Panc1 (cell line): ENCODE measurements around the gene KRT77. TPM values are rescaled to one million over a fixed set of nuclear protein-coding genes. Genes with fewer than 3 reads are reported as not detected.

Source experiments
- ATAC-seq: fragments of 200-7000 bp; cut with Tn5 transposase; 2 replicates; pipeline ENCODE4 v1.9.1; 2020; ENCODE audit warnings: mild to moderate bottlenecking, moderate library complexity
- BruUV-seq: library from RNA; stranded (reverse); fragments of 400-500 nt; replicated peaks from 2 replicates; lab custom pipeline; 2021; lab: Mats Ljungman, UMichigan
- CTCF ChIA-PET: fragments of 300-600 bp; sonication (Branson Sonifier 250); formaldehyde crosslinking; loops from one replicate; lab custom pipeline; 2022; ENCODE audit warnings: antibody characterized with exemption; lab: Charles Lee
- POLR2A ChIA-PET: fragments of 300-600 bp; sonication (Branson Sonifier 250); formaldehyde crosslinking; loops from one replicate; lab custom pipeline; 2022; ENCODE audit warnings: antibody characterized with exemption; lab: Charles Lee
- DNase-seq: peaks from one replicate; pipeline ENCODE4 v3.0.0-alpha.2; 2010; ENCODE audit warnings: low read depth, low spot score
- H3K27ac ChIP-seq: 2 replicates; pipeline ENCODE4 v1.5.1; 2011; ENCODE audit warnings: mild to moderate bottlenecking, low read length, inconsistent platforms
- H3K27me3 ChIP-seq: fragments of 200-500 bp; sonication (Bioruptor generic); 2 replicates; pipeline ENCODE4 v1.6.0; 2014; ENCODE audit warnings: low read length, inconsistent platforms; ENCODE audit not compliant: control insufficient read depth, insufficient read depth
- H3K36me3 ChIP-seq: fragments of 200-500 bp; sonication (Bioruptor generic); 2 replicates; pipeline ENCODE4 v1.5.1; 2014; ENCODE audit warnings: inconsistent platforms, mild to moderate bottlenecking, low read length, moderate library complexity; ENCODE audit not compliant: control insufficient read depth, insufficient read depth
- H3K4me1 ChIP-seq: 2 replicates; pipeline ENCODE4 v1.5.1; 2011; ENCODE audit warnings: inconsistent platforms, mild to moderate bottlenecking, low read length, moderate library complexity; ENCODE audit not compliant: control insufficient read depth, insufficient read depth
- H3K4me3 ChIP-seq, 2 experiments: 2 replicates each; pipeline ENCODE4 v1.5.1; 2011 to 2012; ENCODE audit warnings: low read depth in 2 of 2, low read length in 2 of 2, mild to moderate bottlenecking in 2 of 2, inconsistent platforms in 1 of 2, moderate library complexity in 1 of 2
- H3K9me3 ChIP-seq: fragments of 200-500 bp; sonication (Bioruptor generic); 2 replicates; pipeline ENCODE4 v1.5.1; 2014; ENCODE audit warnings: low read depth, mild to moderate bottlenecking, inconsistent platforms, low read length, moderate library complexity; ENCODE audit not compliant: control insufficient read depth, insufficient read depth
- POLR2AphosphoS5 ChIP-seq: IDR thresholded peaks from 2 replicates; pipeline ENCODE4 v1.6.1; 2012; ENCODE audit warnings: mild to moderate bottlenecking, low read depth, low read length, moderate library complexity
- SIN3A ChIP-seq: IDR thresholded peaks from 2 replicates; pipeline ENCODE4 v1.6.1; 2012; ENCODE audit warnings: low read depth, mild to moderate bottlenecking, low read length, moderate library complexity, borderline replicate concordance; ENCODE audit not compliant: insufficient read depth
- TCF7L2 ChIP-seq: IDR thresholded peaks from 2 replicates; pipeline ENCODE4 v1.6.1; 2011; ENCODE audit warnings: mild to moderate bottlenecking, low read depth, low read length, inconsistent platforms
- in situ Hi-C: cut with HindIII; loops from 2 replicates; pipeline ENCODE4 v1.10.0; 2016; ENCODE audit warnings: low sequenced_read_pairs, low pct_unique_long_range_greater_than_20kb
- intact Hi-C: fragments of 100-400 bp; cut with micrococcal nuclease; formaldehyde crosslinking; loops from one replicate; pipeline ENCODE4 v1.10.0; 2022; ENCODE audit not compliant: unreplicated experiment
- total RNA-seq: library from RNA; stranded (reverse); gene quantifications from one replicate; pipeline ENCODE4 v1.2.1, GENCODE V29; 2021; ENCODE audit not compliant: unreplicated experiment
- TF ChIP-seq, protein P1 (sequence below): fragments of 450-650 bp; IDR thresholded peaks from 2 replicates; pipeline ENCODE4 v1.5.1; 2017; ENCODE audit warnings: mild to moderate bottlenecking
- TF ChIP-seq, protein P2 (sequence below), 2 experiments: IDR thresholded peaks; 2 replicates each; pipeline ENCODE4 v1.6.1; 2011 to 2012; ENCODE audit warnings: low read depth in 2 of 2, control low read depth in 1 of 2, low read length in 1 of 2, mild to moderate bottlenecking in 1 of 2, moderate library complexity in 1 of 2; ENCODE audit not compliant: insufficient read depth in 1 of 2

The KRT77 gene
- total RNA-seq, 1 experiment from 2014 or later, result not detected

- ChIA-PET POLR2A (interaction anchor here (0.6 kb wide), 1 partner anchor 559 kb away, joined by 4 read pairs; no protein-coding TSS in a partner anchor), CTCF (no interaction called here)
- TF ChIP-seq TCF7L2, result no peak
- no peak for TF ChIP-seq SIN3A
- ATAC-seq (no peak), DNase-seq (no peak)
- Histone ChIP-seq H3K36me3 (no peaks in the 10 kb centered on the region), H3K27ac (no peak overlapping the region), H3K9me3 (no peaks in the 10 kb centered on the region), H3K4me1 (no peaks in the 10 kb centered on the region), H3K27me3 (peaks cover 28% of the 10 kb centered on the region), H3K4me3 (no peak overlapping the region)
- intact Hi-C loops (no loop called here), in situ Hi-C loops (no loop called here)
- BruUV-seq, result no TSS peak
Measured at GRCh38 chr12:52684431-52684830, 18.9 kb downstream of the KRT77 start.

DNA sequence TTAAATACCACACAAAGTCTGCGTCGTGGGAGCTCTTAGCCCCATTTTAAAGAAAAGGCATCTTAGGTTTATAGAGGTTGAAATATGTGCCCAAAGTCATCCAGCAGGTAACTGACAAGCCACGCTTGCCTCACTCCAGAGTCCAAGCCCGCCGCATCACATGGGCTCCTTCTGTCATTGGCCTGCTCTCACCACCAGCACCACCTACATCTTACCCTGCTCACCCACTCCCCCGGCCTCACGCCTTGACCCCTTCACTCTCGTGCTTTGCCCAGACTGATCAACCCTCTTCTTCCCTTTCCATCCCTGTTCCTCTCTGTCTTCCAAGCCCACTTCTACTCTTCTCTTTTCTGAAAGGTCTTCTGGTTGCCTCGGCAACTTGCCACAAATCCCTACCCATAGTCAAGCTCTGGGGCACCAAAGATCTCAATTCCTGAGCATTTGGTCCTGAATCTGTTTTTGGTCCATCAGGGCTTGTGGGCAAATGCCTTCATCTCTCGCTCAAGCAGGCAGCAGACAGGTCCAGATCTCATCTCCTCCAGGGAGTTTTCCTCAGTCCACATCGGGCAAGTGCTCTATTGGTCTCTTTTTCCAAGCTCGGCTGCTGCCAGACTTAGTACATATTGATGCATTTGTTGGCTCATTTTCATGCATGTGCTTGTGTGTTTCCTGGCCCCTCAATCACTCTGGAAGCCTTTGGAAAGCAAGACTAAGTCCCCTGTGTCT is 19.6 kb downstream of the KRT77 start:
- Histone ChIP-seq H3K4me3 (no peak overlapping the region), H3K9me3 (no peaks in the 10 kb centered on the region), H3K36me3 (no peaks in the 10 kb centered on the region), H3K27me3 (peaks cover 31% of the 10 kb centered on the region), H3K4me1 (no peaks in the 10 kb centered on the region), H3K27ac (no peak overlapping the region)
- DNase-seq, result no peak
- in situ Hi-C loops (no loop called here), intact Hi-C loops (no loop called here)
- BruUV-seq, result no TSS peak
- TF ChIP-seq TCF7L2 (no peak), SIN3A (no peak), POLR2AphosphoS5 (no peak)
- TF ChIP-seq, protein P1, sequence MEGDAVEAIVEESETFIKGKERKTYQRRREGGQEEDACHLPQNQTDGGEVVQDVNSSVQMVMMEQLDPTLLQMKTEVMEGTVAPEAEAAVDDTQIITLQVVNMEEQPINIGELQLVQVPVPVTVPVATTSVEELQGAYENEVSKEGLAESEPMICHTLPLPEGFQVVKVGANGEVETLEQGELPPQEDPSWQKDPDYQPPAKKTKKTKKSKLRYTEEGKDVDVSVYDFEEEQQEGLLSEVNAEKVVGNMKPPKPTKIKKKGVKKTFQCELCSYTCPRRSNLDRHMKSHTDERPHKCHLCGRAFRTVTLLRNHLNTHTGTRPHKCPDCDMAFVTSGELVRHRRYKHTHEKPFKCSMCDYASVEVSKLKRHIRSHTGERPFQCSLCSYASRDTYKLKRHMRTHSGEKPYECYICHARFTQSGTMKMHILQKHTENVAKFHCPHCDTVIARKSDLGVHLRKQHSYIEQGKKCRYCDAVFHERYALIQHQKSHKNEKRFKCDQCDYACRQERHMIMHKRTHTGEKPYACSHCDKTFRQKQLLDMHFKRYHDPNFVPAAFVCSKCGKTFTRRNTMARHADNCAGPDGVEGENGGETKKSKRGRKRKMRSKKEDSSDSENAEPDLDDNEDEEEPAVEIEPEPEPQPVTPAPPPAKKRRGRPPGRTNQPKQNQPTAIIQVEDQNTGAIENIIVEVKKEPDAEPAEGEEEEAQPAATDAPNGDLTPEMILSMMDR, result no peak
- TF ChIP-seq, protein P2, sequence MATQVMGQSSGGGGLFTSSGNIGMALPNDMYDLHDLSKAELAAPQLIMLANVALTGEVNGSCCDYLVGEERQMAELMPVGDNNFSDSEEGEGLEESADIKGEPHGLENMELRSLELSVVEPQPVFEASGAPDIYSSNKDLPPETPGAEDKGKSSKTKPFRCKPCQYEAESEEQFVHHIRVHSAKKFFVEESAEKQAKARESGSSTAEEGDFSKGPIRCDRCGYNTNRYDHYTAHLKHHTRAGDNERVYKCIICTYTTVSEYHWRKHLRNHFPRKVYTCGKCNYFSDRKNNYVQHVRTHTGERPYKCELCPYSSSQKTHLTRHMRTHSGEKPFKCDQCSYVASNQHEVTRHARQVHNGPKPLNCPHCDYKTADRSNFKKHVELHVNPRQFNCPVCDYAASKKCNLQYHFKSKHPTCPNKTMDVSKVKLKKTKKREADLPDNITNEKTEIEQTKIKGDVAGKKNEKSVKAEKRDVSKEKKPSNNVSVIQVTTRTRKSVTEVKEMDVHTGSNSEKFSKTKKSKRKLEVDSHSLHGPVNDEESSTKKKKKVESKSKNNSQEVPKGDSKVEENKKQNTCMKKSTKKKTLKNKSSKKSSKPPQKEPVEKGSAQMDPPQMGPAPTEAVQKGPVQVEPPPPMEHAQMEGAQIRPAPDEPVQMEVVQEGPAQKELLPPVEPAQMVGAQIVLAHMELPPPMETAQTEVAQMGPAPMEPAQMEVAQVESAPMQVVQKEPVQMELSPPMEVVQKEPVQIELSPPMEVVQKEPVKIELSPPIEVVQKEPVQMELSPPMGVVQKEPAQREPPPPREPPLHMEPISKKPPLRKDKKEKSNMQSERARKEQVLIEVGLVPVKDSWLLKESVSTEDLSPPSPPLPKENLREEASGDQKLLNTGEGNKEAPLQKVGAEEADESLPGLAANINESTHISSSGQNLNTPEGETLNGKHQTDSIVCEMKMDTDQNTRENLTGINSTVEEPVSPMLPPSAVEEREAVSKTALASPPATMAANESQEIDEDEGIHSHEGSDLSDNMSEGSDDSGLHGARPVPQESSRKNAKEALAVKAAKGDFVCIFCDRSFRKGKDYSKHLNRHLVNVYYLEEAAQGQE (IDR thresholded peaks at IDR 0.05; ENCODE audit: insufficient read depth in 1 of 2, low read depth in 2 of 2, low read length in 1 of 2), result no peak
- ChIA-PET POLR2A (interaction anchor here (0.6 kb wide), 1 partner anchor 558 kb away, joined by 4 read pairs; no protein-coding TSS in a partner anchor), CTCF (no interaction called here)
- no peak for ATAC-seq

- H3K27ac ChIP-seq, result no peak overlapping the region
- CTCF ChIA-PET, result no interaction called here
- intact Hi-C loops (no loop called here), in situ Hi-C loops (no loop called here)
- H3K9me3 ChIP-seq, result no peaks in the 10 kb centered on the region
- ATAC-seq (no peak), DNase-seq (no peak)
- POLR2A ChIA-PET, result no interaction called here
- no peaks in the 10 kb centered on the region for H3K36me3 ChIP-seq
- BruUV-seq, result no TSS peak
- no peaks in the 10 kb centered on the region for H3K4me1 ChIP-seq
- peaks cover 36% of the 10 kb centered on the region for H3K27me3 ChIP-seq
- H3K4me3 ChIP-seq, result no peak overlapping the region
- TF ChIP-seq POLR2AphosphoS5 (no peak), TCF7L2 (no peak), SIN3A (no peak)
- TF ChIP-seq, protein P1, result no peak
- TF ChIP-seq, protein P2 (IDR thresholded peaks at IDR 0.05; ENCODE audit: insufficient read depth in 1 of 2, low read depth in 2 of 2, low read length in 1 of 2), result no peak
Measured at GRCh38 chr12:52682938-52683574, 20.3 kb downstream of the KRT77 start.
